ENCODE results near the gene DTX3.
A peak's percentile ranks its signal among the peaks of the same experiment; 100 is the strongest.
"Not testable (repeated sequence)": the region's sequence is repeated elsewhere in the genome, so short reads cannot be mapped to it uniquely, and the experiment has no call there.

Gene DTX3

DNA sequence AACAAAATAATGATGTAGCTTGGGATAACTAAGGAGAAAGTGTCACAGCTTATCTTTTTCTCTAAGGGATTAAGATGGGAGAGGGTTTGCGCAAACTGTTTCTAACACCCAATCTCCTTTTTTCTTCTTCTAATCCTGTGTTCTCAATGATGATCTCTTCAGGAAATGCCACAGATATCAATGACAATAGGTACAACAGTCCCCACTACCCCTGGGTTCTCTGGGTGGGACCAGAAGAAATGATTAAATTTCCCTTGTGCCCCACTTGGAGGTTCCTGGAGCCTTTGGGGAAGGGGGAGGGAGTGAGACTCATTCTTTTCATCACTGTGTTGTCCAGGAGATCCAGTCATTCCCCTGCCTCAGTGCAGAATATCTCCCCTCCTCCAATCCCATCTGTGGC lies 22.2 kb upstream of the DTX3 start:
- Histone ChIP-seq H3K36me3 (ENCODE audit: control insufficient read depth in 2 of 2, insufficient read depth in 2 of 2, low read length in 2 of 2) (no peaks in the 10 kb centered on the region), H3K27ac (ENCODE audit: low read depth in 2 of 2, low read length in 2 of 2) (no peak overlapping the region), H3K4me1 (ENCODE audit: control insufficient read depth in 2 of 2, insufficient read depth in 2 of 2, low read length in 2 of 2) (no peaks in the 10 kb centered on the region), H3K9ac (ENCODE audit: low read depth in 1 of 2, low read length in 2 of 2) (no peak overlapping the region), H3K9me3 (ENCODE audit: control insufficient read depth in 2 of 2, low read length in 2 of 2) (no peaks in the 10 kb centered on the region), H3K27me3 (ENCODE audit: control insufficient read depth in 2 of 2, insufficient read depth in 2 of 2, low read length in 2 of 2) (peaks cover 0 to 6% of the 10 kb centered on the region in 2 donors), H3K4me3 (ENCODE audit: low read length in 2 of 2) (no peak overlapping the region)

DNA sequence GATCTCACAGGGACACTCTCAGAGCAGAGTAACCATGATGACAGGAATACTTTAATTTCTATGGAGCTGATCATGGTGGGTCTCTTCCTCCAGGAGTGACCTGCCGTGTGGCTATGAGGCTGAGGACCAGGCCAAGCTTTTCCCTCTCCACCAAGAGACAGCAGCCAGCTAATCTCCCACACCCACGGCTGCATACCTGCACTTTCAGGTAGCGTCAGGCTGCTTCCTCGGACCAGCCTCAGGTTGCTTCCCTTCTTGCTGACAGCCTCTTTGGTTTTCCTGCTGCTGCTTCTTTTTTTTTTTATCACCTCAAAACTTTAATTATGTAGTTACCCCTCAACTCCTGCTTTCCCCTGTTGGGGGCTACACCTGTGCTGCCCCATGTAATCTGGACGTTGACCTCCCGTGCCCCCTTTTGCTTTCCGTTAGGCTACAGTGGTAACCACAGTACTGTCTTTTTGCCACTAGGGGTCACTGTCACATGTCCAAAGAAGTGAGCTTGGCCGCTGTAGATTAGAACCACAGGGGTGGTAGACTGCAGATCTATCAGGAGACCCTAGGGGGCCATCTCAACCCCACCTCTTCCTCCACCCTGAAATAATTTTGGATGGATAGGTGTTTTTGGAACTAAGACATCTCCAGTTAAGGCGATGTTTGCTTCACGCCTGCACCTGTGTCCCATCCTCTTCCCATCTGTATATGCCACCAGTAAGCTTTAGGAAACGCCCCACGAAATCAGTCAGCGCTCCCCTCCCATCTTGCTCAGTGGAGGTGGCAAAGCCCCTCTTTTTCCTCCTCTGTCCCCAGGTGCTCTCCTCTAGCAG lies 21.4 kb upstream of the DTX3 start:
- Histone ChIP-seq H3K9ac (ENCODE audit: low read depth in 1 of 2, low read length in 2 of 2) (no peak overlapping the region), H3K4me1 (ENCODE audit: control insufficient read depth in 2 of 2, insufficient read depth in 2 of 2, low read length in 2 of 2) (no peaks in the 10 kb centered on the region), H3K27me3 (ENCODE audit: control insufficient read depth in 2 of 2, insufficient read depth in 2 of 2, low read length in 2 of 2) (peaks cover 6 to 7% of the 10 kb centered on the region in 2 donors), H3K4me3 (ENCODE audit: low read length in 2 of 2) (no peak overlapping the region), H3K36me3 (ENCODE audit: control insufficient read depth in 2 of 2, insufficient read depth in 2 of 2, low read length in 2 of 2) (no peaks in the 10 kb centered on the region), H3K9me3 (ENCODE audit: control insufficient read depth in 2 of 2, low read length in 2 of 2) (no peaks in the 10 kb centered on the region), H3K27ac (ENCODE audit: low read depth in 2 of 2, low read length in 2 of 2) (no peak overlapping the region)

DNA sequence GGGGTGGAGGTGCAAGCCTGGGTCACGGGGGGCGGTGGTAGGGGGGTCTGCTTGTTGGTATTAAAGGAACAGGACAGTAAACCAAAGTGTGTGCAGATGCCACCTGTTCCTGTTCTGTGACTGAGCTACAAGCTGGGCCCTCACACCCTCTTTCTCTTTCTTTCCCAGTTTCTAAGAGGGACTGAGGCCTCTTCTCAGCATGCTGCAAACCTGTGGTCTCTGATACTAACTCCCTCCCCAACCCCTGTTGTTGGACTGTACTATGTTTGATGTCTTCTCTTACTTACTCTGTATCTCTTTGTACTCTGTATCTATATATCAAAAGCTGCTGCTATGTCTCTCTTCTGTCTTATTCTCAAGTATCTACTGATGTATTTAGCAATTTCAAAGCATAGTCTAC lies 20.6 kb upstream of the DTX3 start:
- Histone ChIP-seq H3K4me1 (ENCODE audit: control insufficient read depth in 2 of 2, insufficient read depth in 2 of 2, low read length in 2 of 2) (no peaks in the 10 kb centered on the region), H3K27me3 (ENCODE audit: control insufficient read depth in 2 of 2, insufficient read depth in 2 of 2, low read length in 2 of 2) (peaks cover 6 to 7% of the 10 kb centered on the region in 2 donors), H3K36me3 (ENCODE audit: control insufficient read depth in 2 of 2, insufficient read depth in 2 of 2, low read length in 2 of 2) (no peaks in the 10 kb centered on the region), H3K9ac (ENCODE audit: low read depth in 1 of 2, low read length in 2 of 2) (no peak overlapping the region), H3K9me3 (ENCODE audit: control insufficient read depth in 2 of 2, low read length in 2 of 2) (no peaks in the 10 kb centered on the region), H3K27ac (ENCODE audit: low read depth in 2 of 2, low read length in 2 of 2) (no peak overlapping the region), H3K4me3 (ENCODE audit: low read length in 2 of 2) (no peak overlapping the region)

DNA sequence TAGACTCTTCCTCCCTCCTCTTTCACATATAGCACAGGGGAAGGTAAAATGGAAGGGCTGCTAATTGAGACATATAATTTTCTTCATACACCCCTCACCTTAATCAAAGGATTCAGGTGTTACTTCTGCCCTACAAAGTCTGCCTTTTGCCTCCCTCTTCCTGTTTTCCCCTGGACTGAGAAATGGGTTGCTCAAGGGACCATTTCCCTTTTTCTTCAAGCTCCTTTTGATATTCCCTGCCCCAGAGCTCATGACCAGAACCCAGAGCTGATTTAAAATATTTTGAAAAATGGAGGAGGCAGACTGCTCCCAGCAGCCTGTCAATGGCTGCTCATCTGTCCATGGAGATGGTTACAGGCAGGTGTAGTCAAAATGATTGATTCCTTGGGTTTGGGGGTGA lies 19.9 kb upstream of the DTX3 start:
- H3K4me1 ChIP-seq (ENCODE audit: control insufficient read depth in 2 of 2, insufficient read depth in 2 of 2, low read length in 2 of 2) = no peaks in the 10 kb centered on the region
- no peak overlapping the region for H3K4me3 ChIP-seq (ENCODE audit: low read length in 2 of 2)
- H3K27ac ChIP-seq (ENCODE audit: low read depth in 2 of 2, low read length in 2 of 2) = no peak overlapping the region
- no peak overlapping the region for H3K9ac ChIP-seq (ENCODE audit: low read depth in 1 of 2, low read length in 2 of 2)
- H3K27me3 ChIP-seq (ENCODE audit: control insufficient read depth in 2 of 2, insufficient read depth in 2 of 2, low read length in 2 of 2) = peaks cover 6 to 7% of the 10 kb centered on the region in 2 donors
- H3K9me3 ChIP-seq (ENCODE audit: control insufficient read depth in 2 of 2, low read length in 2 of 2) = no peaks in the 10 kb centered on the region
- no peaks in the 10 kb centered on the region for H3K36me3 ChIP-seq (ENCODE audit: control insufficient read depth in 2 of 2, insufficient read depth in 2 of 2, low read length in 2 of 2)

DNA sequence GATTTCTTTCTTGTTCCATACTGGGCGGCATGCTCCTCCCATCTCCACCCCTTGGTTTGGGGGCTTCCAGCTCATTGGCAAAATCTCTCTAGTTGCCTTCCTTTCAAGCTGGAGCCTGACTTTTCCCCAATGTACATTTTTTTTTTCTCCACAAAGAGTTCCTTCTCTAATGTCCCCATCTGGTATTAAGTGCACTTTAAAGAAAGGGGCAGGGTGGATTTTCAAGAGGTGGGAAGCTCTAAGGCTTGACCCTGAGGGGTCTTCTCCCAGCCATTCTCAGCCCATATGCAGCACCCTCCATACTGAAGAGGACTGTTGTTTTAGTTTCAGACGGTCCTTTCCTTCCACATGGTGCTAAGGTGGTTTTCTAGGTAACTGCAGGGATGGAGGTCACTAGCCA lies 19.5 kb upstream of the DTX3 start:
- Histone ChIP-seq H3K27me3 (ENCODE audit: control insufficient read depth in 2 of 2, insufficient read depth in 2 of 2, low read length in 2 of 2) (peaks cover 6 to 7% of the 10 kb centered on the region in 2 donors), H3K4me3 (ENCODE audit: low read length in 2 of 2) (no peak overlapping the region), H3K4me1 (ENCODE audit: control insufficient read depth in 2 of 2, insufficient read depth in 2 of 2, low read length in 2 of 2) (no peaks in the 10 kb centered on the region), H3K36me3 (ENCODE audit: control insufficient read depth in 2 of 2, insufficient read depth in 2 of 2, low read length in 2 of 2) (no peaks in the 10 kb centered on the region), H3K9me3 (ENCODE audit: control insufficient read depth in 2 of 2, low read length in 2 of 2) (no peaks in the 10 kb centered on the region), H3K27ac (ENCODE audit: low read depth in 2 of 2, low read length in 2 of 2) (no peak overlapping the region), H3K9ac (ENCODE audit: low read depth in 1 of 2, low read length in 2 of 2) (no peak overlapping the region)

DNA sequence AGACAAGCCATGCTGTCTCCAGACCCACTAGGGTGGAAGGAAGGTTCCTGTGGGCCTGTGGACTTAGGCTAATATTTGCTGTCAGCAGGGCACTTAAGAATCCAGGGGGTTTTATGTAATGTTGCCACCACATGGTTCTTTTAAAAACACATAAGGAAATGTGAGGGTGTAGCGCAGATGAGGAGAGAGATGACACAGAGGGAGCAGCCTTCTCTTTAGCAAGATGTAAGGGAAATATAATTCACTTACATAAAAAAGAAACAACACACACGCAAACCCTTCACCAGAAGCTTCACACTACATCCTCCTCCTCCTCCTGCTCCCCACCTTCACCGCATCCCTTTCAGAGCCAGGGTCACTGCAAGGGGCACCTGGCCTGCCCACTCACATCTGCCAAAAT lies 18.5 kb upstream of the DTX3 start:
- no peaks in the 10 kb centered on the region for H3K9me3 ChIP-seq (ENCODE audit: control insufficient read depth in 2 of 2, low read length in 2 of 2)
- no peak overlapping the region for H3K4me3 ChIP-seq (ENCODE audit: low read length in 2 of 2)
- H3K27ac ChIP-seq (ENCODE audit: low read depth in 2 of 2, low read length in 2 of 2) = no peak overlapping the region
- peaks cover 6 to 7% of the 10 kb centered on the region in 2 donors for H3K27me3 ChIP-seq (ENCODE audit: control insufficient read depth in 2 of 2, insufficient read depth in 2 of 2, low read length in 2 of 2)
- H3K36me3 ChIP-seq (ENCODE audit: control insufficient read depth in 2 of 2, insufficient read depth in 2 of 2, low read length in 2 of 2) = no peaks in the 10 kb centered on the region
- H3K4me1 ChIP-seq (ENCODE audit: control insufficient read depth in 2 of 2, insufficient read depth in 2 of 2, low read length in 2 of 2) = peaks cover 4% of the 10 kb centered on the region in 2 donors
- H3K9ac ChIP-seq (ENCODE audit: low read depth in 1 of 2, low read length in 2 of 2) = no peak overlapping the region

DNA sequence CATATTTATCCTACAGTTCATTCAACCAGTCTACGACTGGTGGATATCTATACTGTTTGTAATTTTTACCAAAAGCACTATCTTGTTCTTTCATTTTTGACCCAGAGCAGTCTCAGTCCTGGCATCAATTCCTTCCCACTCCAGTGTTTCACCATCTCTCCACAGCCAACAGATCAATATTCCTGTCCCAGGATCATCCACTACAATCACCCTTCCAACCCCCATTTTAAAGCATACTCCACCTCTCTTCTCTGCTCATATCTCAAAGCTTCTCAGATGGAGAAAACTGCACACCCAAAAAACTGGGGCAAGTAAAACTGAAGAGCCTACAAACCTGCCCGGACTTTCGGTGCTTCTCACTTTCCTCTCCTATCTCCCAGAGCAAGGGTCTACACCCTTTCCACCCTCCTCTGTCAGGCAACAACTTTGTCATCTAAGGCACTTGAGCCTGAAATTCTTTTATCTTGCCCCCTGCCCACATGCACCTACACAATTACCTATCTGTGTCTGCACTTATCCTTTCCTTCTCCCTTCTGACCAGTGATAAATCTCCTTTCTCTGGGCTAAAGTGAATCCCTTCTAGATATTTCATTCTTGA lies 17.7 kb upstream of the DTX3 start:
- Histone ChIP-seq H3K9me3 (ENCODE audit: control insufficient read depth in 2 of 2, low read length in 2 of 2) (no peaks in the 10 kb centered on the region), H3K27me3 (ENCODE audit: control insufficient read depth in 2 of 2, insufficient read depth in 2 of 2, low read length in 2 of 2) (peaks cover 6 to 7% of the 10 kb centered on the region in 2 donors), H3K4me3 (ENCODE audit: low read length in 2 of 2) (no peak overlapping the region)

DNA sequence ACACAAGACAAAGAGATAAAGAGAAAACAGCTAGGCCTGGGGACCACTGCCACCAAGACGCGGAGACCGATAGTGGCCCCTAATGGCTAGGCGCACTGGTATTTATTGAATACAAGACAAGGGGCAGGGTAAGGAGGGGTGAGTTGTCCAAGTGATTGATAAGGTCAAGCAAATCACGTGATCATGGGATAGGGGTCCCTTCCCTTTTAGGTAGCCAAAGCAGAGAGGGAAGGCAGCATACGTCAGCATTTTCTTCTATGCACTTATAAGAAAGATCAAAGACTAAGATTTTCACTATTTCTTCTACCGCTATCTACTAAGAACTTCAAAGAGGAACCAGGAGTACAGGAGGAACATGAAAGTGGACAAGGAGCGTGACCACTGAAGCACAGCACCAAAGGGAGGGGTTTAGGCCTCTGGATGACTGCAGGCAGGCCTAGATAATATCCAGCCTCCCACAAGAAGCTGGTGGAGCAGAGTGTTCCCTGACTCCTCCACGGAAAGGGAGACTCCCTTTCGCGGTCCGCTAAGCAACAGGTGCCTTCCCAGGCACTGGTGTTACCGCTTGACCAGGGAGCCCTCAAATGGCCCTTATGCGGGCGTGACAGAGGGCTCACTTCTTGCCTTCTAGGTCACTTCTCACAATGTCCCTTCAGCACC lies 15.5 kb upstream of the DTX3 start:
- H3K27ac ChIP-seq (ENCODE audit: low read depth in 2 of 2, low read length in 2 of 2); H3K4me3 ChIP-seq (ENCODE audit: low read length in 2 of 2); H3K36me3 ChIP-seq (ENCODE audit: control insufficient read depth in 2 of 2, insufficient read depth in 2 of 2, low read length in 2 of 2); H3K9me3 ChIP-seq (ENCODE audit: control insufficient read depth in 2 of 2, low read length in 2 of 2); H3K27me3 ChIP-seq (ENCODE audit: control insufficient read depth in 2 of 2, insufficient read depth in 2 of 2, low read length in 2 of 2); H3K9ac ChIP-seq (ENCODE audit: low read depth in 1 of 2, low read length in 2 of 2): not testable (repeated sequence)
- peaks cover 11 to 12% of the 10 kb centered on the region in 2 donors for H3K4me1 ChIP-seq (ENCODE audit: control insufficient read depth in 2 of 2, insufficient read depth in 2 of 2, low read length in 2 of 2)

More for the DNA sequence above, 17.7 kb upstream of the DTX3 start:
- H3K4me1 ChIP-seq (ENCODE audit: control insufficient read depth in 2 of 2, insufficient read depth in 2 of 2, low read length in 2 of 2) = peaks cover 8% of the 10 kb centered on the region in 2 donors
- H3K36me3 ChIP-seq (ENCODE audit: control insufficient read depth in 2 of 2, insufficient read depth in 2 of 2, low read length in 2 of 2) = no peaks in the 10 kb centered on the region
- H3K9ac ChIP-seq (ENCODE audit: low read depth in 1 of 2, low read length in 2 of 2) = no peak overlapping the region
- H3K27ac ChIP-seq (ENCODE audit: low read depth in 2 of 2, low read length in 2 of 2) = no peak overlapping the region

DNA sequence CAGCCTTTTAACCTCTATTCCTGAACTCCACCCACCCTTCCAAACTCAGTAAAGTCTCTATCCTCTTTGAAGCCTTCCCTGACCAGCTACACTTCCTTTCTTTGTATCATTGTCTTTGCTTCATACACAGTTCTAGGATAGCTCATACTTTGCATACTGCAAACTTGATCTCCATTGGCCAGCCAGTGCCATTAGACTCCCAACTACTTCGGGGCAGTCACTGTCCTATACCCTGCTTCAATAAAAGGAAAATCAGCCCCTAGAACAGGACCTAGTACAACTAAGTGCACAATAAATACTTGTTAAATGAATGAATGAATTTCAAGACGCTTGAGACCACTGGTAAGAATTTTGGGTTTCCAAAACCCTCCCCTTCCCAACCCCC lies 14.2 kb upstream of the DTX3 start:
- Histone ChIP-seq H3K4me1 (ENCODE audit: control insufficient read depth in 2 of 2, insufficient read depth in 2 of 2, low read length in 2 of 2) (peaks cover 11 to 12% of the 10 kb centered on the region in 2 donors), H3K9ac (ENCODE audit: low read depth in 1 of 2, low read length in 2 of 2) (peak overlapping the region; percentile 82 to 85), H3K27ac (ENCODE audit: low read depth in 2 of 2, low read length in 2 of 2) (peak overlapping the region in 1 of 2 donors; percentile 74), H3K4me3 (ENCODE audit: low read length in 2 of 2) (peak overlapping the region; percentile 89 to 94), H3K9me3 (ENCODE audit: control insufficient read depth in 2 of 2, low read length in 2 of 2) (no peaks in the 10 kb centered on the region), H3K27me3 (ENCODE audit: control insufficient read depth in 2 of 2, insufficient read depth in 2 of 2, low read length in 2 of 2) (peaks cover 0 to 7% of the 10 kb centered on the region in 2 donors), H3K36me3 (ENCODE audit: control insufficient read depth in 2 of 2, insufficient read depth in 2 of 2, low read length in 2 of 2) (peaks cover 5 to 9% of the 10 kb centered on the region in 2 donors)

Measured in mucosa of rectum (tissue), 2 donors.